Ovary (tissue), 3 donors: ENCODE data around the gene PLEKHA3.

Experiments used
- CTCF ChIP-seq, 3 donors: fragments of 450-650 bp in 2 of 3; fragments of 200-600 bp in 1 of 3; IDR thresholded peaks; one replicate each; pipeline versions ENCODE4 v1.5.1 to v1.8.0; 2016 to 2022; ENCODE audit warnings: antibody characterized with exemption in 3 of 3, mild to moderate bottlenecking in 1 of 3
- EP300 ChIP-seq: sonication (generic); formaldehyde crosslinking; IDR thresholded peaks from one replicate; pipeline ENCODE4 v1.6.1; 2017; ENCODE audit warnings: antibody characterized with exemption
- POLR2A ChIP-seq: fragments of 450-650 bp; IDR thresholded peaks from one replicate; pipeline ENCODE4 v1.6.1; 2017; ENCODE audit warnings: antibody characterized with exemption, mild to moderate bottlenecking, moderate library complexity
- donor health status: DM: no; HTN: no; CAD: no.

GRCh38 chr2:178510384-178510783, 30.1 kb downstream of the PLEKHA3 start:
- TF ChIP-seq POLR2A (no peak), CTCF (IDR thresholded peaks at IDR 0.05) (no peak), EP300 (no peak)
